ENCODE results near the gene SDHA. TPM values are rescaled to one million over a fixed set of nuclear protein-coding genes. Genes with fewer than 3 reads are reported as not detected.

SDHA gene
- total RNA-seq, 2 donors from 2014 or later: 62.8 to 75.5 TPM

- Histone ChIP-seq H3K4me3 (no peak overlapping the region), H3K27me3 (no peaks in the 10 kb centered on the region), H3K9me3 (no peaks in the 10 kb centered on the region), H3K36me3 (replicated peaks in 1 of 2; ENCODE audit: insufficient read depth in 1 of 2, low read depth in 2 of 2) (no peaks in the 10 kb centered on the region), H3K27ac (no peak overlapping the region), H3K4me1 (no peaks in the 10 kb centered on the region)
- no peak for TF ChIP-seq POLR2A (IDR thresholded peaks at IDR 0.05)
- 65 to 66% methylated on average over 13 of the region's 13 CpGs for WGBS, 2 donors
- ATAC-seq (no peak), DNase-seq (no peak)
- intact Hi-C loops (cut with DNase I): no loop called here
Measured at GRCh38 chr5:180286-180918, 37.7 kb upstream of the SDHA start.

DNA sequence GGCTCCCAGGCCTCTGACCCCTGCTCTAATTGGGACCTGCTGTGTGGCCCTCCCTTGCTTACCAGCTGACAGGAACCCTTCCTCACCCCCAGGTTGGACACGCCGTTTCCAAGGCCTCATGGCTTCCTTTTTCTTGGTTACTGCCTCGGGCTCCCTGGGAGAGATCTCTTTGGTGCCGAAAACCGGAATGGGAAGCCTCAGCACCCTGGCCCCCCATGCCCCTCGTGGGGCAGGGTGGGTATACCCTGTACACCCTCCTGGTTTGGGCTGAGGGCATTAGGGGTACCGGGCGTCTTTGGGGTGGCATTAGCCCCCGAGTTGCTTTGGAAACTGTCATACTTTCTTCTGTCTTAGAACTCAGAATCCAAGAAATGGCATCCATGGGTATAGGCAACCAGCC is 37.0 kb upstream of the SDHA start:
- H3K9me3 ChIP-seq: no peaks in the 10 kb centered on the region
- ATAC-seq (no peak), DNase-seq (no peak)
- no peaks in the 10 kb centered on the region for H3K36me3 ChIP-seq (replicated peaks in 1 of 2; ENCODE audit: insufficient read depth in 1 of 2, low read depth in 2 of 2)
- 81 to 82% methylated on average over 9 of the region's 9 CpGs for WGBS, 2 donors
- no peak overlapping the region for H3K4me3 ChIP-seq
- H3K27ac ChIP-seq: no peak overlapping the region
- H3K4me1 ChIP-seq: no peaks in the 10 kb centered on the region
- no peaks in the 10 kb centered on the region for H3K27me3 ChIP-seq
- TF ChIP-seq POLR2A (IDR thresholded peaks at IDR 0.05): no peak
- intact Hi-C loops (cut with DNase I): no loop called here

- no peaks in the 10 kb centered on the region for H3K4me1 ChIP-seq
- H3K27ac ChIP-seq: no peak overlapping the region
- intact Hi-C loops (cut with DNase I): no loop called here
- TF ChIP-seq, protein P1, sequence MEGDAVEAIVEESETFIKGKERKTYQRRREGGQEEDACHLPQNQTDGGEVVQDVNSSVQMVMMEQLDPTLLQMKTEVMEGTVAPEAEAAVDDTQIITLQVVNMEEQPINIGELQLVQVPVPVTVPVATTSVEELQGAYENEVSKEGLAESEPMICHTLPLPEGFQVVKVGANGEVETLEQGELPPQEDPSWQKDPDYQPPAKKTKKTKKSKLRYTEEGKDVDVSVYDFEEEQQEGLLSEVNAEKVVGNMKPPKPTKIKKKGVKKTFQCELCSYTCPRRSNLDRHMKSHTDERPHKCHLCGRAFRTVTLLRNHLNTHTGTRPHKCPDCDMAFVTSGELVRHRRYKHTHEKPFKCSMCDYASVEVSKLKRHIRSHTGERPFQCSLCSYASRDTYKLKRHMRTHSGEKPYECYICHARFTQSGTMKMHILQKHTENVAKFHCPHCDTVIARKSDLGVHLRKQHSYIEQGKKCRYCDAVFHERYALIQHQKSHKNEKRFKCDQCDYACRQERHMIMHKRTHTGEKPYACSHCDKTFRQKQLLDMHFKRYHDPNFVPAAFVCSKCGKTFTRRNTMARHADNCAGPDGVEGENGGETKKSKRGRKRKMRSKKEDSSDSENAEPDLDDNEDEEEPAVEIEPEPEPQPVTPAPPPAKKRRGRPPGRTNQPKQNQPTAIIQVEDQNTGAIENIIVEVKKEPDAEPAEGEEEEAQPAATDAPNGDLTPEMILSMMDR (IDR thresholded peaks at IDR 0.05): no peak
- TF ChIP-seq POLR2A (IDR thresholded peaks at IDR 0.05): no peak
- ATAC-seq (no peak), DNase-seq (no peak)
- H3K36me3 ChIP-seq (replicated peaks in 1 of 2; ENCODE audit: insufficient read depth in 1 of 2, low read depth in 2 of 2): no peaks in the 10 kb centered on the region
- no peaks in the 10 kb centered on the region for H3K9me3 ChIP-seq
- H3K4me3 ChIP-seq: no peak overlapping the region
- no peaks in the 10 kb centered on the region for H3K27me3 ChIP-seq
- WGBS, 2 donors: 85 to 86% methylated on average over 18 to 22 of the region's 22 CpGs
Measured at GRCh38 chr5:181566-181965, 36.6 kb upstream of the SDHA start.

- ATAC-seq (no peak), DNase-seq (no peak)
- intact Hi-C loops (cut with DNase I): no loop called here
- no peaks in the 10 kb centered on the region for H3K4me1 ChIP-seq
- no peak overlapping the region for H3K27ac ChIP-seq
- H3K4me3 ChIP-seq: no peak overlapping the region
- H3K9me3 ChIP-seq: no peaks in the 10 kb centered on the region
- WGBS, 2 donors: 86 to 89% methylated on average over 12 of the region's 12 CpGs
- TF ChIP-seq POLR2A (IDR thresholded peaks at IDR 0.05): no peak
- TF ChIP-seq, protein P1 (IDR thresholded peaks at IDR 0.05): no peak
- no peaks in the 10 kb centered on the region for H3K27me3 ChIP-seq
- no peaks in the 10 kb centered on the region for H3K36me3 ChIP-seq (replicated peaks in 1 of 2; ENCODE audit: insufficient read depth in 1 of 2, low read depth in 2 of 2)
Measured at GRCh38 chr5:182126-182525, 36.0 kb upstream of the SDHA start.

GRCh38 chr5:184471-184870 is 33.6 kb upstream of the SDHA start:
- no peak for ATAC-seq
- Histone ChIP-seq H3K27me3 (no peaks in the 10 kb centered on the region), H3K9me3 (no peaks in the 10 kb centered on the region), H3K4me1 (peaks cover 9% of the 10 kb centered on the region), H3K4me3 (no peak overlapping the region), H3K36me3 (replicated peaks in 1 of 2; ENCODE audit: insufficient read depth in 1 of 2, low read depth in 2 of 2) (no peaks in the 10 kb centered on the region), H3K27ac (no peak overlapping the region)
- intact Hi-C loops (cut with DNase I): no loop called here
- WGBS, 2 donors: 74 to 77% methylated on average over 7 of the region's 7 CpGs
- no peak for DNase-seq
- no peak for TF ChIP-seq POLR2A (IDR thresholded peaks at IDR 0.05)
- TF ChIP-seq, protein P1 (IDR thresholded peaks at IDR 0.05): no peak
